Prostate gland (tissue), 2 donors: ENCODE data around the gene MPZL3. TPM values are rescaled to one million over a fixed set of nuclear protein-coding genes. Genes with fewer than 3 reads are reported as not detected.

ENCODE experiments used
- DNase-seq: peaks from one replicate; pipeline ENCODE4 v3.0.0-alpha.2; 2019; ENCODE audit warnings: low spot score
- H3K27ac ChIP-seq, 2 donors: fragments of 200-600 bp; sonication (generic); 2 replicates each; pipeline ENCODE4 v1.5.1; 2017 to 2019
- H3K27me3 ChIP-seq: fragments of 200-600 bp; sonication (generic); replicated peaks from 2 replicates; pipeline ENCODE4 v1.5.1; 2019; ENCODE audit not compliant: insufficient read depth
- H3K36me3 ChIP-seq, 2 donors: fragments of 200-600 bp; sonication (generic); 1 replicate in 1 of 2; 2 replicates in 1 of 2; pipeline versions ENCODE4 v1.5.1 to v1.8.1; 2017 to 2019
- H3K4me1 ChIP-seq: fragments of 200-600 bp; sonication (generic); replicated peaks from 2 replicates; pipeline ENCODE4 v1.5.1; 2019
- H3K4me3 ChIP-seq, 2 donors: fragments of 200-600 bp; sonication (generic); 2 replicates each; pipeline ENCODE4 v1.5.1; 2017 to 2019
- H3K9me3 ChIP-seq: fragments of 200-600 bp; sonication (generic); 2 replicates; pipeline ENCODE4 v1.5.1; 2017
- POLR2A ChIP-seq: fragments of 450-650 bp; IDR thresholded peaks from one replicate; pipeline ENCODE4 v1.6.1; 2016; ENCODE audit warnings: antibody characterized with exemption, mild to moderate bottlenecking
- POLR2AphosphoS5 ChIP-seq: sonication (generic); formaldehyde crosslinking; IDR thresholded peaks from one replicate; pipeline ENCODE4 v1.6.1; 2017; ENCODE audit warnings: antibody characterized with exemption
- WGBS: methylation state at CpG from one replicate; pipeline ENCODE4 v1.1.5; 2018; 5-methylcytosine and 5-hydroxymethylcytosine counted together
- intact Hi-C: fragments of 100-400 bp; cut with DNase I; formaldehyde crosslinking; loops from one replicate; pipeline ENCODE4 v1.14.2; 2022
- total RNA-seq, 2 donors: library from RNA; depleted of rRNA; stranded (reverse); fragments of >200 nt; gene quantifications; one replicate each; pipeline ENCODE4 v1.1.0, GENCODE V29; 2016
- TF ChIP-seq, protein P1 (sequence below), 4 experiments: fragments of 200-600 bp in 2 of 4; fragments of 450-650 bp in 2 of 4; sonication (generic) in 2 of 4; IDR thresholded peaks; 1 replicate in 3 of 4; 2 replicates in 1 of 4; pipeline ENCODE4 v1.5.1; 2016 to 2019; ENCODE audit warnings: antibody characterized with exemption in 4 of 4, mild to moderate bottlenecking in 2 of 4, moderate library complexity in 2 of 4

Gene MPZL3
- total RNA-seq, 2 donors from 2014 or later: 6.2 to 13.0 TPM

DNA sequence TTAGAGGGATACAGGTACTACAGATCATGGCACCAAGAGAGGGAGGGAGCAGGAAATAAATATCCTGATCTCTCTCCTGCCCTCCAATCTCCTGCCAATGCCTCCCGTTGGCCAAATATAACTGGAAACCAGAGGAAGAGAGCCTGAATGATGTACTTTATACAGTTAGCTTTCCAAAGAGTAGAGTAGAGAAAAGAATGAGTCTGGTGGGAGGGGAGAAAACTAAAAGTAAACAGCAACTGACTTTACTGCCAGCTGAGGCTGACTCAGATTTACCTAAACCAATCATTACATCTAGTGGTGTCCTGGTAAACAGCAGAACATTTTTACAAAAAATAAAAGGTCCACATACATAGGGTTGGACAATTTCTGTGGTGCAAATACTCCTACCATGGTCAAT is 5.1 kb downstream of the MPZL3 start:
- Histone ChIP-seq H3K4me1 (no peaks in the 10 kb centered on the region), H3K4me3 (no peak overlapping the region)

DNA sequence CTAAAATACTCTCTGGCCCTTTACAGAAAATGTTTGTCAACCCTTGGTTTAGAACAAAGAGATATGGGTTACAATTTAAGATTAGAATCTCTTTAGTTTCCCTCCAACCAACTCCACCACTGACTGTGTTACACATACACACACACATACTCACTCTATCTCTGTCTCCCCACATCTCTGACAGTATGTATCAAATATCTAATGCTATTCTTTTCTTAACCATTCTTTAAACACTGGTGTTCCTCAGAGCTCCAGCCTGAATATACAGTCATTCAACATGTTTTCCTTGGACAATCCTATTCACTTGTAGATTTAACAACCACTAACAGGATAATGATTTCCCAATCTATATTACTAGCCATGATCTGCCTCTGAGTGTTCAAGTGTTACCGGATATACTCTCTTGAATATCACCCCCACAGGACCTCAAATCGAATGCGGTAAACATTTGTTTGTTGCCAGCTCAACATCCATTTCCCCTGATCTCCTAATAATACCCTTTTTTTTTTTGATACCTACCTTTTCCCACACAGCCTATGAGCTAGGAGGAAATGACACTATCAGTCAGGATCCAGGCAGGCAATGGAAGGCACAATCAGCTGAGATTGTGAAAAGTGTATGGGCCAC is 6.1 kb downstream of the MPZL3 start:
- intact Hi-C loops: no loop called here
- Histone ChIP-seq H3K4me3 (no peak overlapping the region), H3K9me3 (no peaks in the 10 kb centered on the region), H3K36me3 (no peaks in the 10 kb centered on the region), H3K27me3 (no peaks in the 10 kb centered on the region), H3K27ac (no peak overlapping the region), H3K4me1 (no peaks in the 10 kb centered on the region)
- TF ChIP-seq POLR2A: no peak
- no peak for TF ChIP-seq POLR2AphosphoS5
- TF ChIP-seq, protein P1, sequence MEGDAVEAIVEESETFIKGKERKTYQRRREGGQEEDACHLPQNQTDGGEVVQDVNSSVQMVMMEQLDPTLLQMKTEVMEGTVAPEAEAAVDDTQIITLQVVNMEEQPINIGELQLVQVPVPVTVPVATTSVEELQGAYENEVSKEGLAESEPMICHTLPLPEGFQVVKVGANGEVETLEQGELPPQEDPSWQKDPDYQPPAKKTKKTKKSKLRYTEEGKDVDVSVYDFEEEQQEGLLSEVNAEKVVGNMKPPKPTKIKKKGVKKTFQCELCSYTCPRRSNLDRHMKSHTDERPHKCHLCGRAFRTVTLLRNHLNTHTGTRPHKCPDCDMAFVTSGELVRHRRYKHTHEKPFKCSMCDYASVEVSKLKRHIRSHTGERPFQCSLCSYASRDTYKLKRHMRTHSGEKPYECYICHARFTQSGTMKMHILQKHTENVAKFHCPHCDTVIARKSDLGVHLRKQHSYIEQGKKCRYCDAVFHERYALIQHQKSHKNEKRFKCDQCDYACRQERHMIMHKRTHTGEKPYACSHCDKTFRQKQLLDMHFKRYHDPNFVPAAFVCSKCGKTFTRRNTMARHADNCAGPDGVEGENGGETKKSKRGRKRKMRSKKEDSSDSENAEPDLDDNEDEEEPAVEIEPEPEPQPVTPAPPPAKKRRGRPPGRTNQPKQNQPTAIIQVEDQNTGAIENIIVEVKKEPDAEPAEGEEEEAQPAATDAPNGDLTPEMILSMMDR (IDR thresholded peaks at IDR 0.05): no peak
- WGBS: 92% methylated on average over 3 of the region's 3 CpGs
- no peak for DNase-seq

More for the DNA sequence above, 5.1 kb downstream of the MPZL3 start:
- no peaks in the 10 kb centered on the region for H3K36me3 ChIP-seq
- intact Hi-C loops: no loop called here
- H3K27ac ChIP-seq: peak overlapping the region; percentile 49 to 62
- TF ChIP-seq POLR2AphosphoS5 (peak; percentile 48), POLR2A (no peak)
- TF ChIP-seq, protein P1 (IDR thresholded peaks at IDR 0.05): peak in 1 of 4 experiments; percentile 17
- no peaks in the 10 kb centered on the region for H3K27me3 ChIP-seq
- WGBS: 16% methylated on average over 1 of the region's 1 CpG
- H3K9me3 ChIP-seq: no peaks in the 10 kb centered on the region
- no peak for DNase-seq

DNA sequence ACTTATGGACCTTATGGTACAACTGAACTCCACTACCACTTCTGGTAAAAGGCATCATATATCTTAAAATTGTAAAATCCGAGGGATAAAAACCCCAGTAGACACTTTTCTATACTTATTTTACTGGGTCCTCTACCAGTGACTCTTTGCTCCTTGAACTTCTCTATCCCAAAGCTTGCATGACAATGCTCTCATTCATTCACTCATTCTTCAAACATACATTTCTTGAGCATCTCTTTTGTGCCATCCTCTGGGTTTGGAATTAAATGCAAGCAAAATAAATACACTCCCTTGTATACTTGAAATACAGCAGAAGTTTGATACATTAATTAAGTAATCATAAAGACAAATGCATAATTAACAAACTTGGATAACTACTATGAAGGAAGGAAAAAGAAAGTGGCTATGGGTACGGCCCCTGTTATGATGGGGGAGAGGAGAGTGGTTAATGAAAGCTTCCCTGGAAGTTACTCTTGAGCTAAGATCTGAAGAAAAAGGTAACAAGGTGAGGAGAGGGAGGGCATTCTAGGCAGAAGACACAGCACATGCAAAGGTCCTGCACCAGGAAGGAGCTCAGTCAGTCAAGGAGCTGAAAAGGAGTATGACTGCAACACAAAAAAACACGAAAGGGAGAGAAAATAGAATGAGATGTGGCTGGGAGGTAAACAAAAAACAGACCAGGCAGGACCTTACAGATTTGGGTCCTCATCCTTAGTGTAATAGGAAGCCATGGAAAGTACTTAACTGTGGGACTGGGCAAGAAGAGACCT is 8.0 kb downstream of the MPZL3 start:
- Histone ChIP-seq H3K27me3 (no peaks in the 10 kb centered on the region), H3K4me3 (no peak overlapping the region), H3K36me3 (no peaks in the 10 kb centered on the region), H3K27ac (no peak overlapping the region), H3K4me1 (no peaks in the 10 kb centered on the region), H3K9me3 (no peaks in the 10 kb centered on the region)
- intact Hi-C loops: no loop called here
- WGBS: 79% methylated on average over 3 of the region's 3 CpGs
- DNase-seq: no peak
- TF ChIP-seq POLR2A: no peak
- no peak for TF ChIP-seq POLR2AphosphoS5

DNA sequence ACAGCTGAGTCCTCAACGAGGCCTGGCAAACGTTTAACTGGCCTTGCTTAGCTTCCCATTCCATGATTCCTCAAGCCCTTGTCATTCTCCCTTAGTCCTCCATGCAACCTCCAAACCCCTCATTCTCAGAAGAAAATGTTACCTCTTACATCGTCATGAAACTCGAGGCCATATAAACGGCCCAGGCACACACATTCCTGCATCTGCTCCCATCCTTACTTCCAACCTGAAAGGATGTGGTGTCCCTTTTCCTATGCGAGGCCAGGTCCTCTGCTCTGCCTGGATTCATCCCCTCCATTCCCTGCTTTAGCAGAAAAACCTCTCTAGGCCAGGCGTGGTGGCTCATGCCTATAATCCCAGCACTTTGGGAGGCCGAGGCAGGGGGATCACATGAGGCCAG is 9.0 kb downstream of the MPZL3 start:
- H3K27me3 ChIP-seq: no peaks in the 10 kb centered on the region
- no peaks in the 10 kb centered on the region for H3K36me3 ChIP-seq
- H3K9me3 ChIP-seq: no peaks in the 10 kb centered on the region
- no peaks in the 10 kb centered on the region for H3K4me1 ChIP-seq
- intact Hi-C loops: no loop called here
- 63% methylated on average over 8 of the region's 8 CpGs for WGBS
- no peak overlapping the region for H3K4me3 ChIP-seq
- no peak overlapping the region for H3K27ac ChIP-seq
- no peak for DNase-seq
- TF ChIP-seq, protein P1 (IDR thresholded peaks at IDR 0.05): no peak
- TF ChIP-seq POLR2A (no peak), POLR2AphosphoS5 (no peak)

DNA sequence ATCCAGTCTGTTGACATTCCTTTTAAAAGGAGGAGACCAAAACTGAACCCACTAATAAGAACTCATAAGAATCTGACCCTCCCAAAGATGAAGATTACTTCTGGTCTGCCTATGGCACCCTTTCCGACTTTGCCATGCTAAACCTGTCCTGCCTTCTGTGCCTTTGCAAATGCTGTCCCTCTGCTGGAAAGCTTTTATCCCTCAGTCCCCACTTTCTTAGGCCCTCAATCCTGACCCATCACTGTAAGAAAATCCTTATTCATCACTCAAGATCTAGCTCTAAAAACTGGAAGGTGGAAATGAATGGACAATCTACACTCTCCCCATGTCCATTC is 10.4 kb downstream of the MPZL3 start:
- no peak for DNase-seq
- Histone ChIP-seq H3K27me3 (no peaks in the 10 kb centered on the region), H3K9me3 (no peaks in the 10 kb centered on the region), H3K4me3 (no peak overlapping the region), H3K4me1 (no peaks in the 10 kb centered on the region), H3K36me3 (no peaks in the 10 kb centered on the region), H3K27ac (peak overlapping the region; percentile 77 to 80)
- TF ChIP-seq POLR2A: no peak
- TF ChIP-seq, protein P1 (IDR thresholded peaks at IDR 0.05): peak in 1 of 4 experiments; percentile 21
- TF ChIP-seq POLR2AphosphoS5: no peak
- intact Hi-C loops: no loop called here
- 31% methylated on average over 1 of the region's 1 CpG for WGBS
